Stimulated activated CD4-positive, alpha-beta T cell treated with anti-CD3 and anti-CD28 coated beads, Interleukin-1b, Interleukin-23, amount 100 ng/mL, for 24 hours (primary cell): ENCODE results near the gene LSM4.
"Not testable (repeated sequence)": the region's sequence is repeated elsewhere in the genome, so short reads cannot be mapped to it uniquely, and the experiment has no call there.

Experiments used
- DNase-seq, 4 experiments: peaks; one replicate each; pipeline ENCODE4 v3.0.0-alpha.2; 2020; ENCODE audit warnings: low read depth in 4 of 4, low spot score in 1 of 4

LSM4 gene

GRCh38 chr19:18322759-18323460, at the start of gene LSM4:
LSM4 (minus strand) TSS chr19:18323076; CDS start chr19:18323020, 56 bp downstream.
- DNase-seq = peak; percentile 97 to 99 (median 98)

DNA sequence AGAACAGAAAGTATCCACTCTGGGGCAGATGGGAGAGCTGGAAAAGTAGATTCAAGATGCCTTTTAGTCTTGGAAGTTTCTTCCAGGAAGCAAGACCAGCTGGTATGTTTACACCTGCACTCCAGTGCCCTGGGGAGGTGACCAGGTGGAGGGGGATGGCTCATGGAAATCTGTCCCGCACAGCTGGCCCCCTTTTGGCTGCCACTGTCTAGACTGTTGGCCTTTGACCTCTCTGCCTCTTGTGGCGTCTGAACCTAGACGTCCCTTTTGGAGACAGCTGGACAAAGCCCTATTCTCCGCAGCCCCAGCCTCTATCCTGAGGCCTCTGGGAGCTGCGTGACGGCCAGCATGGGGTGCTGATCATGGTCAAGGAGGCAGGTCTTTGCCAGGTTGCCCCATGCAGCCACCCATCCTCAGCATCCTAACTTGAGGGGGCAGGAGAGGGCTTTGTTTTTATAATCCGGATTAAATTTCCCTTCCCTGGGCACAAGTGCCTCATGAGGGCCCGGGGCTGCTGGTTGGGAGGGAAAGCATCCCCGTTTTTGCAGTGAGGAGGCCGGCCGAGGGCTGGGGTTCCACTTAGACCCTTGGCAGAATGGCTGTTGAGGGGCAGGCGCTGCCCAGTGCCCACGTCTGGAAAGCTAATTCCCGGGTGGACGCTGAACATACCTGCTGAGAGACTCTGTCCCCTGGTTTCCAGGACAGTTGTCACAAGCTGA, 45.8 kb upstream of the LSM4 start:
- DNase-seq = no peak

GRCh38 chr19:18366021-18366435, 43.2 kb upstream of the LSM4 start:
- DNase-seq = no peak

- no peak for DNase-seq
Measured at GRCh38 chr19:18364826-18365528, 42.1 kb upstream of the LSM4 start.

GRCh38 chr19:18364277-18364825, 41.5 kb upstream of the LSM4 start:
- not testable (repeated sequence) for DNase-seq

- DNase-seq = no peak
Measured at GRCh38 chr19:18363787-18364186, 40.9 kb upstream of the LSM4 start.

DNA sequence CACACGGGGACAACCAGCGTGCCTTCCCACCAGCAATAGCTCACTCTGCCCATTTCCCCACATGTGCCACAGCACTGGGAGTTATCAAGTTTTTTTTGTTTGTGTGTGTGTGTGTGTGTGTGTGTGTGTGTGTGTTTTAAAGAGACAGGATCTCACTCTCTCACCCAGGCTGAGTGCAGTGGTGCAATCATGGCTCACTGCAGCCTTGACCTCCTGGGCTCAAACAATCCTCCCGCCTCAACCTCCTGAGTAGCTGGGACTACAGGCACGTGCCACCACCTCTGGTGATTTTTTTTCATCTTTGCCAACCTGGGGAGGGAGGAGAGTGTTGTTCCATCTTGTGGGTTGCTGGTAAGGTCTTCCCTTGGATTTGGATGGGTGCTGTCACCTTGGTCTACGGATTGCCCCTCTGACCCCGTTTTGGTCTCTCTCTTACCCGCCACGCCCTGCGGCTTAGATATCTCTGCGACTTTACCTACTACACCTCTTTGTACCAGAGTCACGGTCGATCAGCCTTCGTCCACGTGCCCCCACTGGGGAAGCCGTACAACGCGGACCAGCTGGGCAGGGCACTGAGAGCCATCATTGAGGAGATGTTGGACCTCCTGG, 40.2 kb upstream of the LSM4 start:
- no peak for DNase-seq

DNA sequence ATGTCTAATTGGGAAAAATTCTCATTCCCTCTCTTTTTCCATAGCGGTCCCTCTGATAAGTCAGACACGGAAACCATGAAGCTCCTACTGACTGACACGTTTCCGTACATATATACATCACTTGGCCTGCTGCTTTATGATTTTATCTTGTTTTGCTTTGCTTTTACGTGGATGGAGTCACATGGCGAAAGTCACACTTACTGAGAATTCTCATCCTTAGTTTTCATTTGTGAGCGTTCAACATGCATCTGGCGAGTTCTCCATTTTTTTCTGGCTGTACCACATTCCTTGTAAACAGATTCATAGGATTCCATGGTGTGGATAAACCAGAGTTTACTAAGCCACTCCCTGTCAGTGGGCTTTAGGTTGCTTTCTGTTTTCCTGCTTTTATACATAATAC, 38.8 kb upstream of the LSM4 start:
- no peak for DNase-seq

DNA sequence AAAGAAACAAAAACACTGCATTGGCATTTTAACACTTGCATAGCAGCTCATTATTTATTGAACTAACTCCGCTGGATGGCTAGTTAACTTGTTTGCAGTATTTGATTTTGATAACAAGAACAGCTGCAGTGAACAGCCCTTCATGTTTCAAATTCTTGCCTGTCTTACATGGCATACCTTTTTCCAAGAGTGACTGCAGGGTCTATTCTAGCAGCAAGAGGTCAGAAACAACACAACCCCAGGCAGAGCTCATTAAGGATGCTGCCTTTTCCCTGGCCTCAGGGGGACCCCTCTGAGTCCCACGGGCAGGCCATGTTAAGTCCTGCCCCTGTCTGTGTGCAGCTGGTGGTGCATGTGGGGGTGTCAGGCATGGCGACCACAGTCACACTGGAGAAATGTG, 34.2 kb upstream of the LSM4 start:
- no peak for DNase-seq

GRCh38 chr19:18354743-18355142, 31.9 kb upstream of the LSM4 start:
- not testable (repeated sequence) for DNase-seq

DNA sequence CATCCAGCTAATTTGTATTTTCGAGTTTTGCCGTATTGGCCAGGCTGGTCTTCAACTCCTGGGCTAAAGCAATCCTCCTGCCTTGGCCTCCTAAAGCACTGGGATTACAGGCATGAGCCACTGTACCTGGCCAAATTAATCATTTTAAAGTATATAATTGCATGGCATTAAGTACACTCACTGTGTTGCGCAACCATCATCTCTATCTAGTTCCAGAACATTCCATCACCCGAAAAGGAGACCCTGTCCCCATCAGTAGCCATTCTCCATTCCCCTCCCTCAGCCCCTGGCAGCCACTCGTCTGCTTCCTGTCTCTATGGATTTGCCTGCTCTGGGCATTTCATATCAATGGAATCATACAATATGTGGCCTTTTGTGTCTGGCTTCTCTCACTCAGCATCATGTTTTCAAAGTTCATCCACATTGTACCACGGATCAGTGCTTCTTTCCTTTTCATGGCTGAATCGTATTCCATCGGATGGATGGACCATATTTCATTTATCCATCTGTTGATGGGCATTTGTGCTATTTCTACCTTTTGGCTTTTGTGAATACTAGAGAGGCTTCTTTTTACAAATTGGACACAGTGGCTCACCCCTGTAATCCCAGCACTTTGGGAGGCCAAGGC, 30.6 kb upstream of the LSM4 start:
- no peak for DNase-seq

DNA sequence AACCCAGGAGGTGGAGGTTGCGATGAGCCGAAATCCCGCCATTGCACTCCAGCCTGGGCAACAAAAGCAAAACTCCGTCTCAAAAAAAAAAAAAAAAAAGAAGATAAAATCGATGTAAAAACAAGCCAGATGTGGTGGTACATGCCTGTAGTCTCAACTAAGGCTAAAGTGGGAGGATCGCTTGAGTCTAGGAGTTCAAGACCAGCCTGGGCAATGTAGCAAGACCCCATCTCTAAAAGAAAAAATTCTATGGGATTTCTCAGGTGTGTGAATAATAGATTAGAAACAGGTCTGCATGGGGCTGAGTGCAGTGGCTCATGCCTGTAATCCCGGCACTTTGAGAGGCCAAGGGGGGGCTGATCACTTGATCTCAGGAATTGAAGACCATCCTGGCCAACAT, 28.7 kb upstream of the LSM4 start:
- DNase-seq = no peak

GRCh38 chr19:18350490-18350889, 27.6 kb upstream of the LSM4 start:
- DNase-seq = no peak

- DNase-seq = peak in 1 of 4 experiments; percentile 28
Measured at GRCh38 chr19:18349524-18350128, 26.8 kb upstream of the LSM4 start.

DNA sequence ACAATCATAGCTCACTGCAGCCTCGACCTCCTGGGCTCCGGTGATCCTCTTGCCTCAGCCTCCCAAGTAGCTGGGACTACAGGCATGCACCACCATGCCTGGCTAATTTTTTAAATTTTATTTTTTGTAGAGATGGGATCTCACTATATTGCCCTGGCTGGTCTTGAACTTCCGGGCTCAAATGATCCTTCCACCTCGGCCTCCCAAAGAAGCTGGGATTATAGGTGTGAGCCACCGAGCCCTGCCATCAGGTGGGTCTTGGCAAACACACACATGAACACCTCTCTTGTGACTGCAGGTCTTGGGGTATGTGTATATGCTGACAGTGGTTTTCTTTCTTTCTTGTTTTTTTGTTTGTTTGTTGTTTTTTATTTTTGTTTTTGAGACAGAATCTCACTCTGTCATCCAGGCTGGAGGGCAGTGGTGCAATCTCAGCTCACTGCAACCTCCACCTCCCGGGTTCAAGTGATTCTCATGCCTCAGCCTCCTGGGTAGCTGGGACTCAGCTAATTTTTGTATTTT, 26.0 kb upstream of the LSM4 start:
- DNase-seq = not testable (repeated sequence)

- no peak for DNase-seq
Measured at GRCh38 chr19:18348171-18348570, 25.3 kb upstream of the LSM4 start.

DNA sequence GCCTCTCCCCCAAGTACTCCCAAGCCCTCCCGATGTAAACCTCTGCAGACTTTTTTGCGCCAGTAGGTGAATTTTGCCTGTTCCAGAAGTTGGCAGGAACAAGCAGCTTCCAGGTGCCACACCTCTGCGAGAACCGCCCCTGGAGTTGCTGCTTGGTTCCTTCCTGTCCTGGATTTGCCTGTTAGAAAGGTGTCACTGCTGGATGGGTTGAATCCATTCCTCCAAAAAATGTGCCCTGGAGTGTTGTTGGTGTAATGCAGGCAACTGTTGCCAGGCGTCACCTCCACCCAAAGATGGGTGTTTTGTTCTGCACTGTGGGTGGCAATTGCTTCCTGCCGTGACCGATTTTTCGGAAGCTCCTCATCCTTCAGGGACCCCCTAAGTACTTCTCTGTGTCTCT, 23.2 kb upstream of the LSM4 start:
- no peak for DNase-seq

GRCh38 chr19:18345296-18345695, 22.4 kb upstream of the LSM4 start:
- no peak for DNase-seq

DNA sequence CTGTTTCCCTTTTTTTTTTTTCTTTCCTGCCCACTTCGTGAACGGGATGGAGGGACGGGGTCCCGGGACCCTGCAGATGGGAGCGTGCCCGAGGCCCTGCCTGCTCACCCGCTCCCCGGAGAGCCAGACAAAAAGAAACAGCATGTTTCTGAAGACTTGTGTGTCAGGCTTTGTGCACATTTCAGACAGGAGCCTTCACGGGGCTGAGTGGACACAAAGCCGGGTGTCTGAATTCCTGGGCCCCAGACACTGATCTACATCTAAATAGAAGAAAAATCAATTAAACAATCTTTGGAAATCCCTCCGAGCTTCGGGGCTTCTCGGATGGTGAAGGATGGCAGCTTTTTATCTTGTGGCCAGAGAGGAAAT, 21.7 kb upstream of the LSM4 start:
- no peak for DNase-seq

DNA sequence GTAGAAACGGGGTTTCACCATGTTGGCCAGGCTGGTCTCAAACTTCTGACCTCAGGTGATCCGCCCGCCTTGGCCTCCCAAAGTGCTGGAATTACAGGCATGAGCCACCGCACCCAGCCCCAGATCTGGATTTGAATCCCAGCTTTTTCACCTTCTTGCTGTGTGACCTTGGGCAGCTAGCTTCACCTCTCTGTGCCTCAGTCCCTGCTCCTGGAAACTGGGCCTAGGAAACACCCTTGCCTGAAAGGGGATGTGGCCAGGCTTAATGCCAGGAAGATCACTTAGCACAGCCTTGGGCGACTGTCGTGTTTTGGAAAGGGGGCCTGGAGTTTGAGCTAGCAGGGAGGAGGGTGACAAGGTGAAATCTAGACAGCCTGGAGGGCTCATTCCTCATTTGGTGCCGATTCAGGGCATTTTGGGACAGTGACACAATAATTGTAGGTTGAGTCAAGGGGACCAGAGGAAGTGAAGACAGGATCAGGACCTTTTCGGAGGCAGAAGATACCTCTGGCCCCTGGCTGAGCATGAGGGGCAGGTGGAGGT, 19.3 kb upstream of the LSM4 start:
- no peak for DNase-seq
